Tibial nerve (tissue), 3 donors: ENCODE results near the gene CARHSP1.

Source experiments
- EP300 ChIP-seq, 2 donors: sonication (generic); formaldehyde crosslinking; IDR thresholded peaks; one replicate each; pipeline ENCODE4 v1.6.1; 2017; ENCODE audit warnings: antibody characterized with exemption in 2 of 2, mild to moderate bottlenecking in 1 of 2
- POLR2A ChIP-seq, 2 donors: fragments of 450-650 bp; IDR thresholded peaks; one replicate each; pipeline ENCODE4 v1.6.1; 2017; ENCODE audit warnings: antibody characterized with exemption in 2 of 2, mild to moderate bottlenecking in 2 of 2, moderate library complexity in 2 of 2

DNA sequence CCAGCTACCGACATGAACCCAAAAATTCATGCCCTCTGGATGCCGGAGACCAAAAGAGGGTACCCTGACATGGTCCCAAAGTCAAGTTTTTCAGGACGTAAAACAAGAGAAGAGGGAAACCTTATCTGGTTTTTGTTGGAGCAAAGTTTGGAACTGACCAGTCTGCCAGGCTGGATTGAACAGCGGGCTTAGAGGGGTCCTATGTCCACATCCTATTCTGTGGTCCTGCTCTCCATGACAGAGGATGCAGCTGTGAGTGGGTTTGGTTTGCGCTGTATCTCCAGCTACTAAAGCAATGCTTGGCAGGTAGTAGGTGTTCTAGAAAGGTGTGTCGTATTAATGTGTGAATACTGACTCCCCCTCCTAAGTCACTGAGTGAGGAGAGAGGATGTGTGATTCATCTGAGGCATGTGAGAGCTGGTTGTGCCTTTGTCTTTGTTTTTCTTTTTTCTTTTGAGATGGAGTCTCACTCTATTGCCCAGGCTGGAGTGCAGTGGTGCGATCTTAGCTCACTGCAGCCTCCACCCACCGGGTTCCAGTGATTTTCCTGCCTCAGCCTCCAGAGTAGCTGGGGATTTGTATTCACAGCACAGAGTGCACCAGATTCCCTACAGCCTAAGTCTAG, 40.2 kb downstream of the CARHSP1 start:
- TF ChIP-seq EP300 (IDR thresholded peaks at IDR 0.05) (no peak), POLR2A (IDR thresholded peaks at IDR 0.05) (no peak)
